HG03565 (cell line): ENCODE results near the gene RTN4R.

ENCODE experiments used
- ATAC-seq: cut with Tn5 transposase; IDR thresholded peaks from one replicate; pipeline ENCODE4 v1.9.1; 2021; ENCODE audit warnings: mild to moderate bottlenecking, moderate library complexity; ENCODE audit not compliant: unreplicated experiment

The RTN4R gene

DNA sequence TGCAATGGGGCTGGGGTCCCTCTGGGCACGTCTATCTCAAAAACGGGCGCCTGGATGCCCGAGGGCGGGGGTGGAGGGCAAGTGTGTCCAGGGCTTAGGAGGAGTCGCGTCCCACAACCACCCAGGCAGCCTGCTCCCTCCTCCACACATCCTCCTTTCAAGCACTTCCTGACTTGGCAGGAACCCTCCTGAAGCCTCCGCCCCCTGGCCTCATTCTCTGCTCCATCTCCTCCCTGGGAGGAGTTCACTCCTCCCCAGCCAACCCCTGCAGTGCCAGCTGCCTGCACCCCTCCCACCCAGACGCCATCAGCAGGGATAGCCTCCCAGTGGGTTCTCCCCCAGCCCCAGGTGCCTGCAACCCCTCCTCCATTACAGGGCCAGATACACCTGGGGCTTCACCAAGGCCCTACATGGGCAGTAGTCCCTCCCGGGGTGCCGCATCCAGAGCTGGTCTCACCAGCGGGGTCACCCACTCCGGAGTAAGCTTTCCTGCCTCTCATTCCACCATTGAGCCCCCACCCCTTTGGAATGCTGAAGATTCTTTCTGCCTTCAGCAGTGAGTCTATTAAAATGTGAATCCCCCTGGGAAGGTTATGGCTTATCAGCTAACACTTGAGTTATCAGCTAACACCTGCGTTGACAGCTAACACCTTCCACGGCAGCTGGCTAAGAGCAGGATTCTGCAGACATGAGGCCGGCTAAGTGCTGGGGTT, 24.4 kb downstream of the RTN4R start:
- ATAC-seq = no peak

DNA sequence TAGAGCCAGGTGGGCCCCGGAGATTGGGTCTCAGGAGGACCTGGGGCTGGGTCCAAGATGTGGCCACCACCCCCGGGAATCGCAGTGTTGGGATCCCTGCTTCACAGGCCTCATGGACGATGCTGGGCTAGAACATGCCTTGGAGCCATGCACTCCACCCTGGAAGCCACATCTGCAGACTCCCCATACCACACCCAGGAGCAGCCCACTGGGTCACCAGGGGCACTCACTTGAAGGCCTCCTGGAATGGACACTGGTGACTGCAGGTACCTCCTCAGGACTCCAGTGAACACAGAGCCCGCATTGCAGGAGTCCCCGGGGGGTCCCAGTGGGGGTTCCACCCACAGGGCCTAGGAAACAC, 25.0 kb downstream of the RTN4R start:
- ATAC-seq = no peak

DNA sequence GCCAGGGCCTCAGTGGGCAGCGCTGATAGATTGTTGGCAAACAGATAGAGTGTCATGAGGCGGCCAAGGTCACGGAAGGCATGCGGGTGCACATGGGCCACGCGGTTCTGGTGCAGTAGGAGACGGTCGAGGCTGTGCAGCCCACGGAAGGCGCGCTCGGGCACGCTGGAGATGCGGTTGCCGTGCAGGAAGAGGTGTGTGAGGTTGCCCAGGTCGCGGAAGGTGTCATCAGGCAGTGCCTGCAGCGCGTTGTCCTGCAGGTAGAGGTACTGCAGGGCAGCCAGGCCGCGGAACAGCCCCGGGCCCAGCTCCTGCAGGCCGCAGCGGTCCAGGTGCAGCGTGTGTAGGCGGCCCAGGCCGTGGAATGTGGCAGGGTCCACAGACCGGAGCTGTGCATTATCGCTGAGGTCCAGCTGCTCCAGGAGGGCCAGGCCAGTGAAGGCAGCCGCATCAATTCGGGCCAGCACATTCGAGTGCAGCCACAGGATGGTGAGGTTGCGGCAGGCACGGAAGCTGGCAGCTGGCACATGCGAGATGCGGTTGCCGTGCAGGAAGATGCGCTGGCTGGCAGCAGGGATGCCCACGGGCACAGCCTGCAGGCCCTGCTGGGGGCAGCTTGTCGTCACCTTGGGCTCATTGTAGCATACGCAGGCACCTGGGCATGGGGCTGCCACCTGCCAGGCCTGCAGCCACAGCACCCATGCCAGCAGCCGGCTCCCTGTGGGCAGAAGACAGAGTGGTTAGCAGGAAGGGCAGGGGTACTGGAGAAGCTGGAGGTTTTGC, 25.5 kb downstream of the RTN4R start:
- ATAC-seq = no peak

DNA sequence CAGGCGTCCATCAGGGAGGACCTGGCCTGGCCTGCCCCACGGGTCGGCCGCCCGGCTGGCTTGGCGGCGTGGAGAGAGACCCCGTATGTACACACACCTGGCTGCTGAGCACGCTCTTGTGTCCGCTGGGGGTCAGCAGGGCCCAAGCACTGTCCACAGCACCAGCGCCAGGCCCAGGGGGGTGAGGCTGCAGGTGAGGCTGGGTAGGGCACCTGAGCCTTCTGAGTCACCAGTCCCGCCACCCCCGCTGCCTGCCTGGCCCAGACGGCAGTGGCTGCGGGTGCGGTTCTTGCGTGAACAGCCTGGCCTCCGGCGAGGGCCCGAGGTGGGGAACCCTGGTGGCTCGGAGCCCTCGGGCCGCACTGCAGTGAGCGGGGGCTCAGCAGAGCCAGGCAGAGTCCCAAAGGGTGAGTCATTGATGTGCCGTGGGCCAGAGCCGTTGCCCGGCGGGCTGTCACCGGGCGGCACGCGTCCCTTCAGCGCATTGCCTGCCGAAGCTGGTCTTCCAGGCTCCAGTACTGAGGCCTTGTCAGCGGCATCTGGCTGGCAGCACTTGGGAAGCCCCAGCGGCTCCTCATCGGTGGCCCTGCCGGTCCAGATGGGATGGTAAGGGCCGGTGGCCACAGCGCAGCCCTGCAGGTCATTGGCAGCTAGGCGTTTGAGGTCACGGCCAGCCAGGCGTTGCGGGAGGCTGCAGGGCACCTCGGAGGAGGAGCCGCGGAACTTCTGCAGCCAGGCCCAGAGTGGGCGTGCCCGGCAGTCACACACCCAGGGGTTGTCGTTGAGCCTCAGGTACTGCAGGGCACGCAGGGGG, 26.3 kb downstream of the RTN4R start:
- ATAC-seq = no peak

DNA sequence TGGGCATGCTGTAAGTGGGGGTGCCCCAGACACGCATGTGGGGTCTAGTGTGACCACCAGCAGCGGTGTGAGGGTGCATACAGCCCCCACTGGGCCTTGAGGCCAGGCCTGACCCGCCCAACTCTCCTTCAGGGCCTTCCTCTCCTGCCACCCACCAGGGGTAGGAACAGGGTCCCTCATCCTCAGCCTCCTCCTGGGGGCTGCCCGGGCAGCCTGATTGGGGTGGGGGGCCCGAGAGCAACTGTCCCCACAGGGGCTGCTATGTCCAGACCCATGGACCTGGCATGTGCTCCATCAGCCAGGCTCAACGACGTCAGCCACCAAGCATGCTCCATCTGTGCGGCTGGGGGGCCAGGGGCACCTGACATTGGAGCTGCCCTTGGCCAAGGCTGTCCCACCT, 27.2 kb downstream of the RTN4R start:
- ATAC-seq = no peak

DNA sequence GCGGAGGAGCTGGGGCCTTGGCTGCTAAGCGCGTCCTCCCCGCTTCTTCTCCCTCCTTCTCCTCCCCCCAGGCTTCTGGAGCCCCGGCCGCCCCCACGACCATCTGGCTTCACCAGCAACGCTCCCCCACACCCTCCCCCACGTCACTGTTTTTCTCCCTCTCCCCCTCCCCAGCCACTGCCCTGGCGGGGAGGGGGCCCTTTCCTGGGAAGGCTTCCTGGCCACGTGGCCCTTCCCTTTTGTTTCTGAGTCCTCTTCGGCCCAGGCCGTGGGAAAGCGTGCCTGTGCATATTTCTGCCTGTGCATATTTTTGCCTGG, 27.7 kb downstream of the RTN4R start:
- ATAC-seq = no peak

DNA sequence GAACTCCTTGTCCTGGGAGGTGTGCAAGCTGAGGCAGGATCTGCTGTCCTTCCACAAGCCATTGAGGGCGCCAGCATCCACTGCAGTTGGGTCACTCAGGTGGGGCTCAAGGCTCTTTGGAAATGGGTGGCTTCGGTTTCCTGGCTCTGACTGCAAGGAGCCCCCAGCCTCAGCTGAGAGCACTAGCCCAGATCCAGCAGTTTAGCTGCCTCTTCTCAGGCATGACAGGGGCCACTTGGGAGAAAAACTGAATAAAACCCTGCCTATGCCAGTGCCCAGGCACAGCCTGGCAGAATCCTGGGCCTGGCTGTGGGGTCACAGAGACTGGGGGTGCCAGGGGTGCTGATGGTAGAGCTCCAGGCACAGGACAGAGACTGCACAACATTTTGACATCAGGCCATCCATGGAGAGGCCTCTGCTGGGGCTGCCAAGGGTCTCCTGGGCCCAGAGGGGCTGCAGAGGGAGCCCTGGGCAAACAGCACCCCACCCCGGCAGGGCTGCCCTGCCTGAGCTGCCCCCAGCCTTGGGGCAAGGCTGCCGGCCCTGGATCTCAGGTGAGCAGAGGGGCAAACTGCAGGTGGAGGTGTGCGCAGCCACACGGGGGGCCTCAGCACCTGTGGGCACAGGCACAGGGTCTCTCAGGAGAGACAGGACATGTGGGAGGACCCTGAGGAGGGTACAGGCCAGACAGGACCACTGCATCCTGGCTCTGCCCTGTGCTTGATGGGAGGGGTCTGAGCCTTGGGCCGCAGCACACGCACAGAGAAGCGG, 28.3 kb downstream of the RTN4R start:
- ATAC-seq = no peak

DNA sequence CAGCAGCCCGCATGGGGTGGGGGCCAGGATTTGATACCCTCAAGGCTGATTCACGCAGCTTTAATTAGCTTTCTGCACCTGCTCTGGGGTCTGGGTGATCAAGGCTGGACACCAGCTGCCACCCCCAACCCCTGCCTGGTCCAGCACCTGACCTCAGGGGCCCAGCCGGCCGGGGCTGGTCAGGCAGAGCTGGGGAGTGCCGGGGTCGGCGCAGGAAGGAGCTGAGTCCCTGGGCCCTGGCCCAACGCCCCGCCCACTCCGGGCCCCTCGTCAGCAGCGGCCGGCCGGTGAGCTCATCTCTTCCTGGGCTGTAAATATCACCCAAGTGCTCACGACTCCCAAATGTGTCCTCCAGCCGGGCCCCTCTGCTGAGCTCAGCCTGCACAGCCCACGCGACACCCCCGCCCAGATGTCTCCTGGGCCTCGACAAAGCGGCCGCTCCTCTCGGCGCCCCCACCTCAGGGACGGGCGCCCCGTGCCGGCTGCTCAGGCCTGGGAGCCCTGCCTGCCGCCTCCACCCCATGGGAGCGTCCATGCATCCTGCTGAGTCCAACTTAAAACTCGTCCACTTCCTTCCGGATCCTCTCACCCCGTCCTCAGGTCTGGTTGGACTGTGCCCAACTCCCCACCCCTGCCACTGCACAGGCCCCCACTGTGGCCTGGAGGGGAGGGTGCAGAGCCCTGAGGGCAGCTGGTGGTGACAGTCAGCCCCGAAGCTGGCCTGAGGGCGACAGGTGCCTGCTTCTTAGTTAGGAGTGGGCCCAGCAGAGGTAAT, 29.0 kb downstream of the RTN4R start:
- no peak for ATAC-seq

DNA sequence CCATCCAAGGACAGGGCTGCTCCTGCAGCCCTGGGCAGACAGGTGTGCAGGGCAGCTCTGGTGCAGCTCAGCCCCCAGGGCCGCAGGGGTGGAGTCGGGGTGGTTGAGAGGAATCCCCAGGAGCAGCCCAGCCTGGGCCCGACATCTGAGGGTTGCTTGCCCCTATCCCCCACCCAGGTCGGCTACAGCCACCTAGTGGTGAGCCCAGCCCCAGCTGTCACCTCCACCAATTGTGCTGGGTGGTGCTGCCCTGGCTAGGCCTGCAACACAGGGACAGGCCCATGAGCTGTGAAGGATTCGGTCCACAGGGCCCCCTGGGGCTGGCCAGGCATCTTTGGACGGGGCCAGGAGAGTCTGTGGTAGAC, 29.6 kb downstream of the RTN4R start:
- no peak for ATAC-seq

DNA sequence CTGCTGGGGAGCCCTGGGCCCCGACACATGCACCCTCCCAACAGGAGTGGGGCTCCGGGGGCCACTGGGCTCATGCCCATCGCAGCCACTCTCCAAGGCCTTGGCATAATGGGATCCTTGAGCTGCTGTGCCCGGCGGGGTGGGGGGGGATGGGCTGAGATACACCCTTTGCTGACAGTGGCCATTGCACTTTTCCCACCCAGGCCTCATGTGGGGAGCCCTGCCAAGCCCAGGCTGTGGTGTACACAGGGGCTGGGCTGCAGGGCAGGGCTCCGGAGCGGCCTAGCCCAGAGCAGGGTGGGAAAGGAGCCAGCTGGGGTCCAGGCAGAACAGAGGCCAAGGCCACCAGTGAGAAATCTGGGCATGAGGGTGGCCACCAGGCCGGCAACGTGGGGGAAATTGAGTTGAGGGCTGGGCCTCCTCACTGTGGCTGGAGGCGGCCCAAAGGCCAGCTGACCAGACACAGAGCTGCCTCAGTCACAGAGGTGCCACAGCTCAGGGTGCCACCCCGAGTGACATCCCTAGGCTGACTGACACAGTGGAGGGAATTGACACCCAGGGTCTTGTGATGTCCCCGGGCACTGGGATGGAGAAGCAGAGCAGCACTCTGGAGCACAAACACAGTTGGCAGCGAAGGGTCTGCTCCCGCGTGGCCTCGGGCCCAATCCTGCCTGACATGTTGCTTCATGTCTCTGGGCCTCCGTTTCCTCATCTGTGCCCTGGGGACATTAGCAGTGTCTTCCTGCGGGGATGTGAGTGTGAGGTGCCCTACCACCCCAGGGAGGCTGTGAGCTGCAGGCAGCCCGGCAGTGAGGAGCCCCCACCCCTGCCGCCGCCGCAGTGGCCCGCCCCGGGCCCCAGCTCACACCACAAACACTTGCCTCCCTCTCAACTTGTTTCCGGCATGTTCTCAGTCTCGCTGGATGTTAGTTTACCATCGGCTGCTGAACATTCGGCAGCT, 30.4 kb downstream of the RTN4R start:
- no peak for ATAC-seq

DNA sequence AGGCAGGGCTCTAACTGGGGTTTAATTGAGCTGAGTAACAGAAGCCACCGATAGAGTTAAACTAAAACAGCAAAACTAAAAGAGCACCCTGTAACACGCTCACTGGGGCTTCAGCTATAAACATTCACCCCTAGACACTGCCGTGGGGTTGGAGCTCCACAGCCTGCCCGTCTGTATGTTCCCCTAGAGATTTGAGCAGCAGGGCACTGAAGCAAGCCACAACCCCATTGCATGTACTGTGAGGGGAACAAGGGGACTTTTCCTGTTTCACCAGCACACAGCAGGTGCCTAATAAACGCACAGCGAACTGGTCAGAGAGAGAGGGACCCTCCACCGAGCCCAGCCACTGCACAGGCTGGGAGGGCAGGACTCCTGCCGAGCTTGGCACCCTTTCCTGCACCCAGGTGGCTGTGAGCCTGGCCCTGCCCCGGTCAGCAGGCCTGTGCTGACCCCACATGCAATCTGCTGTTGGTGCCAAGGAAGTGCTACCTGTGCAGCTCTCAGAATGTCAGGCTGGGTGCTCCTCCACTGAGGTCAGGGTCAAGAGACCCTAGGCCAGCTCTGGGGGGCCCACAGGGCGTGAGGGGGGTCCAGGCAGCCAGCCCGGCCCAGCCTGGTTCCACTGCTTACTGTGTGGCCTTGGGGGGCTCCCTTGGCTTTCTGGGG, 31.9 kb downstream of the RTN4R start:
- no peak for ATAC-seq

DNA sequence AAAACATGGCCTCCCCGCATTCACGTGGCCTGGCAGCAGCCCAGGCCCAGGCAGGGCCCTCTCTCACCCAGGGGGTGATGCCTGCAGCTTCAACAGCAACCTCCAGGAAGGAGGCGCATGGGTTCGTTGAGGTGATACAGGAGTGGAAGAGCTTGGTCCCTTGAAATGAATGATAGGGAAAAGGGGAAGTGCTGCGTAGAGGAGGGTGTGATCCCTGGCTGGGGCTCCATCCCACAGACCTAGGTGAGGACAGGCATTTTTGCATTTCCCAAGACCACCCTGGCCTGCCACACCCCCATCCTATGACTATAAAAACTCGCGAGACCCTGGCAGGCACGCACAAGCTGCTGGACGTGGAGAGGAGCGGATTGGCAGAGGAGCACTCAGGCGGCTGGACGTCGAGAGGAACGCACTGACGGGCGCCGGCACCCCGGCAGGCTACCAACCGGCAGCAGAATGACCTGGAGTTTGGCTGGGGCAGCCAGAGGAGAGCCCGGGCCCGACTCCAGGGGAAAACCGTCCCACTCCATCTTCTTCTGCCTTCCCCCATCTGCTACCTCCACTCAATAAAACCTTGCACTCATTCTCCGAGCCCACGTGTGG, 32.6 kb downstream of the RTN4R start:
- no peak for ATAC-seq

DNA sequence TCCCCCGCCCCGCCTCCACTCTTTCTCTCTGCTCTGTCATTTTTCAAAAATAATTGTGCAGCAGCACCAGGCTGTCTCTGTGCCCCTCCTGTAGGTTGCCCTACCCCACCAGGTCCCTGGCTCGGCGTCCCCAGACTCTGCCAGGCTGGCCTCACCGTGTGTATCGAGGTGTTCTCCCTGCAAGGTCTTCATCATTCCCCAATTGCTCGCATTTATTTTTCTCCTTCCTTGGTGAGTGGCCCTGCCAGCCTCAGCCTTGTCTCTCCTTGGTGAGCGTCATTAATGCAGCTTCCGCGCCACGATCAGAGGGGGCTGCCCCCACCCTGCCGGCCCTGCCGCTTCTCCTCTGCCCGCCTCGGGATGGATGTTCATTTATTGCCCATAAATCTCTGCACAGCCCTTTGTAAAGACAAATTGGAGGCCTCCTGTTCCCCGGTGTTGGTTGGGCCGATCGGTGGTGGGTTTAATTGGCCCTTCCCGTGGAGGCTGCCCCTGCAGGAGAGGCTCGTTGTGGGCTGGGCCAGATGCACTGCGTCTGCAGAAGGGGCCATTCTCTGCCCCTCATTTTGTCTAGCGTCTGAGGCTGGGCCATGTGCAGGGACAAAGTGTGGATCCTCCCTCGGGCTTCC, 33.2 kb downstream of the RTN4R start:
- no peak for ATAC-seq

DNA sequence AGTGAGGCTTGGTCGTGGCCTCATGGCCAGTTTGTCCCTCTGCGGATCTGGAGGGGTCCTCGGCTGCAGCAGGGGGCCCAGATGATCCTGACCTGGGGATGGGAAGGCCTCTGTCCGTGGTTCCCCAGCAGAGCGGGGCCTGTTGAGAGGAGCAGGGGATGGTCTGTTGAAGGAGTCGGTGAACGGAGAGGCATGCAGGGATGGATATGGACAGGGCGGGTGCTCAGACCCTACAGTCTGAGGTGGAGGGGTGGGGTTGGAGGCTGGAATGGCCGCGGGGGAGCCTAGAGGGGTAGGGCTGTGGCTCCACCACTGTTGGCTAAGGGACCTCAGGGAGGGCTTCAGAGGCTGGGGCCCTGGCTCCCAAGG, 33.8 kb downstream of the RTN4R start:
- ATAC-seq = no peak

DNA sequence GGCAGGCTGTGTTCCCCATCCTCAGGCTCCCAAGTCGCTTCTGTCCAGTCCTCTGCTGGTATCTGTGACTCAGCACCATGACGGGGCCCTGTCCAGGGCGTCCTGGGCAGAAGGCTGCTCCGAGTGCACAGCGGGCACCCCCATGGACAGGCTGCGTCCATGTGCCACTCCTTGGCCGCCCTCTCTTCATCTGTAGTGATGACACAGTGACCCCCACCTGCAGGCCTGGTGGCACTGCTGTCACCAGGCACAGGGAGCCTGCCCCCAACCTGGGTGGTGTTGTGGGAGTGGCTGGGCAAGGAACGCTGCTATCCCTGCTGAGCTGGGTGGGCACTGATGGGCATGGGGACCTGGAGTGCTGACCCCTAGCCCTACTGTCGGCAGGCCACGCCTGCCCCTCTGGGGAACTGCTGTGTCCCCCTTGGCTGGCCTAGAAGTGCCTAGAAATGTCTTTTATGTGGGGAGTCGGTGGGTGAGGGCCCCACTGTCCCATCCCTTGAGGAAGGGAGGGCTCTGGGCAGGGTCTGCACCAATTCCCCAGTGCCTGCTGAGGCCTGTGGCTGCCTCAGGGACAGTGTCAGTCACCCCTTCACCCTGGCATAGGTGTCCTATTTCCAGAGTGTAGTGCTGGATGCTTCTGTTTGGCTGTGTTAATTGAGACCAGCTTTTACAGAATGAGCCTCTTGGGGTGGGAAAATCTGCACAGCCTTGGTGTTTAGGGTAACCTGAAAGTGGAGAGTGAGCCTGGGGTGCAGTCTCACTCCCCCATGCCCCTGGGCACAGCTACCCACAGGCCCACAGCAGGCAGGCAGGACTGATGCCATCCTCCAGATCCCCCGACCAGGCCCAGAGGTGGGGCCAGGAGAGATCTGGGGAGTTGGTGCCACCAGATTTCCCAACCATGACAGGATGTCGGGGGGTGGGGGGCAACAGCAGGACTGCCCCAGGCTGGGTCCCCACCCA, 34.5 kb downstream of the RTN4R start:
- no peak for ATAC-seq

DNA sequence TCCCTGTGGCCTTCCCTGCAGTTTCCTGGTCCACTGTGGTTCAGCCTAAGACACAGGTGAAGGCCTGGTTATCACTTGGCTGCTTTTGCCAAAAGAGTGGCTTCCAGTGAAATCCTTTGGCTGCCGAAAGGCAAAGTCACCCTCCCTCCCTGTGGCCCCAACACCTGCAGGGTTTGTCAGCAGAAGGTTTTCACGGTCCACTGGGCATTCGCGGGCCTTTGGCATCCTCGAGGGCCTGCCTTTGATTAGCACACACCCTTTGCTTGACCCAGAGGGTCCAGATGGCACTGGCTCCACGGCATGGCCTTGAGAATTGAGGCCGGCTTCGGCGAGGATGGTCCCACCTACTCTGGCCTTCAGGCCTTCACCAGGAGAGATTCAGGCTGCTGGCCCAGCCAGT, 35.3 kb downstream of the RTN4R start:
- no peak for ATAC-seq

DNA sequence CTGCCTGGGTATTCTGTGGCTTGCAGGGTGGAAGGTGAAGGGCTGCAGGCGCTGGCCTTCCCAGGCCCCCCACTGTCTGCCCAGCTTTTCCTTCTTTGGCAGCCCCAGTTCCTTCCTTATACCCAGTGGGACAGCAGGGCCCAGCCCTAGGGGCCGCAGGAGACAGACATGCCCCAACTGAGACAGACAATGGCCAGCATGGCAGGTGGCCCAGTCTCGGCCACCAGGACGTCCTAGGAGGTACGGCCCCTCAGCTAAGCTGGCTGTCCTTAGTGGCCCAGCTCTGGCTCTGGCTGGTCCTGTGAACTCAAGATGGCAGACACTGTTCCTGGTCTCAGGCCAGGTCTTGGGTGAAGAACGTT, 35.9 kb downstream of the RTN4R start:
- ATAC-seq = no peak
